PC-3 (cell line): Measurements from ENCODE around the gene TEKT5. TPM values are rescaled to one million over a fixed set of nuclear protein-coding genes. Genes with fewer than 3 reads are reported as not detected.

ENCODE experiments used
- ATAC-seq: fragments of 200-7000 bp; cut with Tn5 transposase; 2 replicates; pipeline ENCODE4 v1.9.1; 2020; ENCODE audit warnings: mild to moderate bottlenecking, moderate library complexity
- BruUV-seq: library from RNA; stranded (reverse); fragments of 400-500 nt; replicated peaks from 2 replicates; lab custom pipeline; 2021; lab: Mats Ljungman, UMichigan
- CTCF ChIA-PET: fragments of 300-600 bp; sonication (Branson Sonifier 250); formaldehyde crosslinking; loops from one replicate; lab custom pipeline; 2022; ENCODE audit warnings: antibody characterized with exemption; lab: Charles Lee
- POLR2A ChIA-PET: fragments of 300-600 bp; sonication (Branson Sonifier 250); formaldehyde crosslinking; loops from one replicate; lab custom pipeline; 2022; ENCODE audit warnings: antibody characterized with exemption; ENCODE audit not compliant: unreplicated experiment; lab: Charles Lee
- DNase-seq: peaks from one replicate; pipeline ENCODE4 v3.0.0-alpha.2; 2015
- H2AFZ ChIP-seq: fragments of 300-600 bp; sonication (generic); 2 replicates; pipeline ENCODE4 v1.6.0; 2016; ENCODE audit warnings: antibody characterized with exemption, low read length
- H3F3A ChIP-seq: fragments of 300-600 bp; sonication (generic); one replicate; pipeline ENCODE4 v1.6.0; 2017; ENCODE audit warnings: antibody characterized with exemption, low read length, control low read depth, mild to moderate bottlenecking; ENCODE audit not compliant: unreplicated experiment
- H3K27ac ChIP-seq: fragments of 300-600 bp; sonication (generic); 2 replicates; pipeline ENCODE4 v1.5.1; 2016; ENCODE audit warnings: mild to moderate bottlenecking, low read length
- H3K27me3 ChIP-seq: fragments of 300-600 bp; sonication (generic); 2 replicates; pipeline ENCODE4 v1.6.1; 2016; ENCODE audit warnings: low read length, mixed read lengths
- H3K36me3 ChIP-seq: fragments of 300-600 bp; sonication (generic); 2 replicates; pipeline ENCODE4 v1.6.1; 2016; ENCODE audit warnings: low read depth, mixed run types, low read length, mixed read lengths
- H3K4me1 ChIP-seq: fragments of 300-600 bp; sonication (generic); 2 replicates; pipeline ENCODE4 v1.5.1; 2016; ENCODE audit warnings: low read length; ENCODE audit not compliant: insufficient read depth
- H3K4me2 ChIP-seq: fragments of 300-600 bp; sonication (generic); 2 replicates; pipeline ENCODE4 v1.6.0; 2016; ENCODE audit warnings: low read length
- H3K4me3 ChIP-seq: fragments of 300-600 bp; sonication (generic); 2 replicates; pipeline ENCODE4 v1.5.1; 2016; ENCODE audit warnings: mild to moderate bottlenecking, low read length, mixed read lengths
- H3K79me2 ChIP-seq: fragments of 300-600 bp; sonication (generic); 2 replicates; pipeline ENCODE4 v1.6.1; 2017; ENCODE audit warnings: low read length, mixed read lengths
- H3K9ac ChIP-seq: fragments of 300-600 bp; sonication (generic); 2 replicates; pipeline ENCODE4 v1.6.0; 2016; ENCODE audit warnings: mild to moderate bottlenecking, low read length
- H3K9me2 ChIP-seq: fragments of 300-600 bp; sonication (generic); replicated peaks from 2 replicates; pipeline ENCODE4 v1.6.1; 2016; ENCODE audit warnings: mixed run types, low read length, mixed read lengths
- H3K9me3 ChIP-seq: fragments of 300-600 bp; sonication (generic); 2 replicates; pipeline ENCODE4 v1.6.1; 2016; ENCODE audit warnings: low read length, mixed read lengths
- H4K20me1 ChIP-seq: fragments of 300-600 bp; sonication (generic); 2 replicates; pipeline ENCODE4 v1.6.1; 2016; ENCODE audit warnings: low read length, mixed read lengths
- EZH2 ChIP-seq: fragments of 300-600 bp; sonication (generic); IDR thresholded peaks from one replicate; pipeline ENCODE4 v1.6.1; 2017; ENCODE audit warnings: antibody characterized with exemption, mild to moderate bottlenecking, low read length; ENCODE audit not compliant: unreplicated experiment
- EZH2phosphoT487 ChIP-seq: fragments of 300-600 bp; sonication (generic); IDR thresholded peaks from 2 replicates; pipeline ENCODE4 v1.6.1; 2018; ENCODE audit warnings: mild to moderate bottlenecking, antibody characterized with exemption, low read length, borderline replicate concordance
- intact Hi-C: fragments of 100-400 bp; cut with micrococcal nuclease; formaldehyde crosslinking; loops from 2 replicates; pipeline ENCODE4 v1.9.0; 2023
- total RNA-seq: library from RNA; depleted of rRNA; stranded (reverse); fragments of >200 nt; gene quantifications from 2 replicates; pipeline ENCODE4 v1.2.3, GENCODE V29; 2014
- TF ChIP-seq, protein P1 (sequence below): fragments of 300-600 bp; sonication (generic); conservative IDR thresholded peaks from 2 replicates; pipeline ENCODE4 v1.5.1; 2017; ENCODE audit warnings: antibody characterized with exemption, low read depth, mild to moderate bottlenecking, low read length

Gene TEKT5
- total RNA-seq, 1 experiment from 2014 or later = not detected

DNA sequence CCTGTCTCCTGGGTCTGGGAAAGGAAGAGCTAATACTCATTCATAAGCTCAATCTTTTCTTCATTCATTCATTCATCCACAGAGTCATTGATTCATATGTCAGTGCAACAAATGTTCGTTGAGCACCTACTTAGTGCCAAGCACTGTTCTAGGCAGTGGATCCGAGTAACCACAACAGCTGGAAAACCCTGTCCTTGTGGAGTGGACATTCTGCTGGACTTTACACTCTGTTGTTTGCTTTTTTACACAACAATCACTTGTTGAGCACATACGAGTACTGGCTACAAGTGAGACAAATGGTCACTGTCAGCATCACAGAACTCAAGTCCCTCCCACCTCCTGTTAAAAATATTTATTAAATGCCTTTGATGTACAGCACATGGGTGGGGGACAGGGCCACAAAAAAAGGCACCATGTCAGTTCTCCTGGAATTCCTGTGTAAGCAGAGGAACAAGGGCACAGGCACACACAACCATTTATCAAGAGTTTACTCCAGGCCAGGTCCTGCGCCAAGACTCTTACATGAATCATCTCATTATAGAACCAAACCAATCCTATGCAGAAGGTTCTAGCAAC is 46.9 kb downstream of the TEKT5 start:
- H3K79me2 ChIP-seq = no peaks in the 10 kb centered on the region
- BruUV-seq = no TSS peak
- ChIA-PET CTCF (no interaction called here), POLR2A (no interaction called here)
- no peaks in the 10 kb centered on the region for H3F3A ChIP-seq
- ATAC-seq (no peak), DNase-seq (no peak)
- no peaks in the 10 kb centered on the region for H4K20me1 ChIP-seq
- intact Hi-C loops = no loop called here
- H3K4me1 ChIP-seq = peaks cover 3% of the 10 kb centered on the region; the same call in 1 of the 2 replicates
- no peak overlapping the region for H3K4me2 ChIP-seq
- TF ChIP-seq, protein P1, sequence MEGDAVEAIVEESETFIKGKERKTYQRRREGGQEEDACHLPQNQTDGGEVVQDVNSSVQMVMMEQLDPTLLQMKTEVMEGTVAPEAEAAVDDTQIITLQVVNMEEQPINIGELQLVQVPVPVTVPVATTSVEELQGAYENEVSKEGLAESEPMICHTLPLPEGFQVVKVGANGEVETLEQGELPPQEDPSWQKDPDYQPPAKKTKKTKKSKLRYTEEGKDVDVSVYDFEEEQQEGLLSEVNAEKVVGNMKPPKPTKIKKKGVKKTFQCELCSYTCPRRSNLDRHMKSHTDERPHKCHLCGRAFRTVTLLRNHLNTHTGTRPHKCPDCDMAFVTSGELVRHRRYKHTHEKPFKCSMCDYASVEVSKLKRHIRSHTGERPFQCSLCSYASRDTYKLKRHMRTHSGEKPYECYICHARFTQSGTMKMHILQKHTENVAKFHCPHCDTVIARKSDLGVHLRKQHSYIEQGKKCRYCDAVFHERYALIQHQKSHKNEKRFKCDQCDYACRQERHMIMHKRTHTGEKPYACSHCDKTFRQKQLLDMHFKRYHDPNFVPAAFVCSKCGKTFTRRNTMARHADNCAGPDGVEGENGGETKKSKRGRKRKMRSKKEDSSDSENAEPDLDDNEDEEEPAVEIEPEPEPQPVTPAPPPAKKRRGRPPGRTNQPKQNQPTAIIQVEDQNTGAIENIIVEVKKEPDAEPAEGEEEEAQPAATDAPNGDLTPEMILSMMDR = no peak
- no peak for TF ChIP-seq EZH2
- no peak for TF ChIP-seq EZH2phosphoT487
- H3K9me2 ChIP-seq = no peaks in the 10 kb centered on the region
- H3K9me3 ChIP-seq = no peaks in the 10 kb centered on the region
- no peaks in the 10 kb centered on the region for H3K36me3 ChIP-seq
- H3K9ac ChIP-seq = no peak overlapping the region
- no peak overlapping the region for H3K27ac ChIP-seq
- no peak overlapping the region for H3K4me3 ChIP-seq
- no peaks in the 10 kb centered on the region for H3K27me3 ChIP-seq
- no peak overlapping the region for H2AFZ ChIP-seq

DNA sequence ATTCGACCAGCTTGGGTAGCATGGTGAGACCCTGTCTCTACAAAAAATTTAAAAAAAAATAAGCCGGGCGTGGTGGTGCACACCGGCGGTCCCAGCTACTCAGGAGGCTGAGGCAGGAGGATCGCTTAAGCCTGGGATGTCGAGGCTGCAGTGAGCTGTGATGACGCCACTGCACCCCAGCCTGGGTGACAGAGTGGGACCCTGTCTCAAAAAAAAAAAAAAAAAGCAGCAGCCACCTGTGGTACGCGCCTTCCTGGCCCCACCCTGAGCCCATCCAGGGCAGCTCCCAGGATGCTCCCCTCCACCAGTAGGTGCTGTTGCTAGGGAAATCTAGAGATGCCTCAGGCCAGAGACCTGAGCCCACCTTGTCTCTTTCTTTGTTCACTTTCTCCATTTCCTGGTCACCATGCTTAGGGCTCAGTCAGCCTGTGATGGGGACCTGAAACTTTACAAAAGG is 47.4 kb downstream of the TEKT5 start:
- Histone ChIP-seq H4K20me1 (no peaks in the 10 kb centered on the region), H3K27ac (no peak overlapping the region), H3K9me2 (no peaks in the 10 kb centered on the region), H3K4me2 (no peak overlapping the region), H3K79me2 (no peaks in the 10 kb centered on the region), H3K4me3 (no peak overlapping the region), H3F3A (no peaks in the 10 kb centered on the region), H3K27me3 (no peaks in the 10 kb centered on the region), H3K36me3 (no peaks in the 10 kb centered on the region), H3K9ac (no peak overlapping the region), H3K9me3 (no peaks in the 10 kb centered on the region), H2AFZ (no peak overlapping the region), H3K4me1 (no peaks in the 10 kb centered on the region)
- ChIA-PET CTCF (no interaction called here), POLR2A (no interaction called here)
- no TSS peak for BruUV-seq
- no peak for DNase-seq
- TF ChIP-seq EZH2phosphoT487 (no peak), EZH2 (no peak)
- TF ChIP-seq, protein P1 = no peak
- intact Hi-C loops = no loop called here
- no peak for ATAC-seq

DNA sequence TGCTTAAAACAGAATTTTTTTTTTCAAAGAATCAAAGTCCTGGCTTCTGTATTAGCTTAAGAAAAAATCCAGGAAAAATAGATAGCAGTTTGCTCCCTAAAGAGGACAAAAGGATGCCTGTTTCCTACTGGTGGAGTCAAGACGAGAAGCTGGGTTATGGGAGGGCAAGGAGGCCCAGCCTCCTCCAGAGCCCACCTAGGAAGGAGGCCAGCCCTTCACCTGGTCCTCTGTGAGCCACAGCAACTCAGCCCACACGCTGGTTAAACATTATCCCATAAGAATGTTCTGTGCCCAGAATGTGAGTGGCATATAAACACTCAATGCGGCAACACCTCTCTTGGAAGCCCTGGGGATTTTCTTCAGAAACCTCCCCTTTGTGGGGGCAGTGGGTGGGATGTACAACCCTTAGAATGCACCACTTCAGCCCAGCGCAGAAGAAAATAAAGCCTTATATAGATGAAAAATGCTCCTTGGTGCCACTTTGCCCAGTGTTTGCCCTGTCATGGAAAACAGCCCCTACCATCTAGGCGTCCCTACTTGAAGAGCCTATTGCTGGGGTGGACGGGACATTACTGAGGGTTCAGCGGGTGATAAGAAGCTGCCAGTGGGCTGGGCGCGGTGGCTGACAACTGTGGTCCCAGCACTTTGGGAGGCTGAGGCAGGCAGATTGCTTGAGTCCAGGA is 48.0 kb downstream of the TEKT5 start:
- no peaks in the 10 kb centered on the region for H3K36me3 ChIP-seq
- CTCF ChIA-PET = no interaction called here
- no peak overlapping the region for H3K4me3 ChIP-seq
- no peak for DNase-seq
- no peaks in the 10 kb centered on the region for H4K20me1 ChIP-seq
- no peak for ATAC-seq
- no peaks in the 10 kb centered on the region for H3K79me2 ChIP-seq
- BruUV-seq = no TSS peak
- no peaks in the 10 kb centered on the region for H3K27me3 ChIP-seq
- no peaks in the 10 kb centered on the region for H3K9me3 ChIP-seq
- no peaks in the 10 kb centered on the region for H3K9me2 ChIP-seq
- H2AFZ ChIP-seq = no peak overlapping the region
- POLR2A ChIA-PET = no interaction called here
- no peak overlapping the region for H3K9ac ChIP-seq
- no peak overlapping the region for H3K27ac ChIP-seq
- H3K4me1 ChIP-seq = no peaks in the 10 kb centered on the region
- TF ChIP-seq EZH2 (no peak), EZH2phosphoT487 (no peak)
- TF ChIP-seq, protein P1 = no peak
- H3F3A ChIP-seq = no peaks in the 10 kb centered on the region
- no peak overlapping the region for H3K4me2 ChIP-seq
- intact Hi-C loops = no loop called here
